ENCODE results near the gene GCDH. TPM values are rescaled to one million over a fixed set of nuclear protein-coding genes. Genes with fewer than 3 reads are reported as not detected.

GCDH gene
- total RNA-seq, 1 donor from 2014 or later = 46.8 TPM

GRCh38 chr19:12884627-12884925 is 6.4 kb upstream of the GCDH start:
- TF ChIP-seq CTCF (conservative IDR thresholded peaks at IDR 0.05) = no peak
- no peak for DNase-seq (ENCODE audit: extremely low spot score, unreplicated experiment)
- H3K9me3 Mint-ChIP-seq = no peaks in the 10 kb centered on the region
- H3K27ac Mint-ChIP-seq = no peak overlapping the region
- H3K36me3 Mint-ChIP-seq = no peaks in the 10 kb centered on the region
- no peaks in the 10 kb centered on the region for H3K4me1 Mint-ChIP-seq (ENCODE audit: unreplicated experiment)
- peak overlapping the region; percentile 87 for H3K4me3 Mint-ChIP-seq
- H3K27me3 Mint-ChIP-seq = peaks cover 46% of the 10 kb centered on the region

- Mint-ChIP-seq H3K9me3 (no peaks in the 10 kb centered on the region), H3K36me3 (no peaks in the 10 kb centered on the region), H3K4me3 (peak overlapping the region; percentile 87), H3K4me1 (ENCODE audit: unreplicated experiment) (no peaks in the 10 kb centered on the region), H3K27me3 (peaks cover 46% of the 10 kb centered on the region), H3K27ac (peak overlapping the region; percentile 88)
- peak; percentile 69 for TF ChIP-seq CTCF (conservative IDR thresholded peaks at IDR 0.05)
- peak; percentile 86 for DNase-seq (ENCODE audit: extremely low spot score, unreplicated experiment)
These were observed 5.8 kb upstream of the GCDH start for GRCh38 chr19:12884926-12885748.

- H3K27ac Mint-ChIP-seq = peak overlapping the region; percentile 58
- peak; percentile 8 for TF ChIP-seq CTCF (conservative IDR thresholded peaks at IDR 0.05)
- peaks cover 46% of the 10 kb centered on the region for H3K27me3 Mint-ChIP-seq
- peak overlapping the region; percentile 77 for H3K4me3 Mint-ChIP-seq
- no peaks in the 10 kb centered on the region for H3K36me3 Mint-ChIP-seq
- DNase-seq (ENCODE audit: extremely low spot score, unreplicated experiment) = no peak
- H3K4me1 Mint-ChIP-seq (ENCODE audit: unreplicated experiment) = peaks cover 6% of the 10 kb centered on the region
- H3K9me3 Mint-ChIP-seq = no peaks in the 10 kb centered on the region
These were observed 5.0 kb upstream of the GCDH start for GRCh38 chr19:12885749-12886650.

GRCh38 chr19:12886651-12886968 is 4.3 kb upstream of the GCDH start:
- no peak for DNase-seq (ENCODE audit: extremely low spot score, unreplicated experiment)
- no peak for TF ChIP-seq CTCF (conservative IDR thresholded peaks at IDR 0.05)
- Mint-ChIP-seq H3K9me3 (no peaks in the 10 kb centered on the region), H3K4me1 (ENCODE audit: unreplicated experiment) (peaks cover 9% of the 10 kb centered on the region), H3K27me3 (peaks cover 46% of the 10 kb centered on the region), H3K4me3 (peak overlapping the region; percentile 77), H3K27ac (peak overlapping the region; percentile 58), H3K36me3 (no peaks in the 10 kb centered on the region)

- Mint-ChIP-seq H3K9me3 (no peaks in the 10 kb centered on the region), H3K4me3 (peak within 1 kb of the TSS; percentile 77), H3K27ac (peak within 1 kb of the TSS; percentile 58), H3K27me3 (peaks cover 46% of the 10 kb centered on the region), H3K4me1 (ENCODE audit: unreplicated experiment) (peaks cover 9% of the 10 kb centered on the region), H3K36me3 (no peaks in the 10 kb centered on the region)
- DNase-seq (ENCODE audit: extremely low spot score, unreplicated experiment) = no peak
- TF ChIP-seq CTCF (conservative IDR thresholded peaks at IDR 0.05) = no peak
These were observed 3.8 kb upstream of the GCDH start, which contains the start of gene KLF1 for GRCh38 chr19:12886969-12887747. Gene KLF1, minus strand, starts transcription at chr19:12887201. Its CDS starts 61 bp downstream, at chr19:12887140.
